Measurements from ENCODE around the gene AUTS2.

GRCh38 chr7:69772718-69773436 lies 174.6 kb downstream of the AUTS2 start:
- TF ChIP-seq CTCF (IDR thresholded peaks at IDR 0.05; ENCODE audit: poor library complexity, severe bottlenecking), result no peak
- no peak for TF ChIP-seq POLR2AphosphoS5 (IDR thresholded peaks at IDR 0.05)
- TF ChIP-seq EZH2 (IDR thresholded peaks at IDR 0.05; ENCODE audit: borderline replicate concordance, insufficient read depth, low read length, poor library complexity, severe bottlenecking), result no peak
- no peak for TF ChIP-seq REST (IDR thresholded peaks at IDR 0.05; ENCODE audit: borderline replicate concordance)
